SU-DHL-6 (cell line): ENCODE data around the gene P2RX6.

Experiments
- H2AFZ ChIP-seq: fragments of 200-600 bp; sonication (generic); 2 replicates; pipeline ENCODE4 v1.6.1; 2014; ENCODE audit warnings: low read depth, mild to moderate bottlenecking, moderate library complexity, mixed read lengths, antibody characterized with exemption, low read length; ENCODE audit not compliant: severe bottlenecking
- H3F3A ChIP-seq: fragments of 200-600 bp; shearing (Covaris generic); 2 replicates; pipeline ENCODE4 v1.6.0; 2016; ENCODE audit warnings: antibody characterized with exemption, mild to moderate bottlenecking; ENCODE audit not compliant: insufficient read depth
- H3K27ac ChIP-seq: fragments of 200-600 bp; sonication (generic); 2 replicates; pipeline ENCODE4 v1.5.1; 2016; ENCODE audit warnings: low read depth, mild to moderate bottlenecking, low read length, moderate library complexity, mixed read lengths
- H3K27me3 ChIP-seq: fragments of 200-600 bp; sonication (generic), shearing (Covaris generic); 2 replicates; pipeline ENCODE4 v1.6.0; 2014; ENCODE audit warnings: mild to moderate bottlenecking, low read length
- H3K36me3 ChIP-seq: fragments of 200-600 bp; sonication (generic); 2 replicates; pipeline ENCODE4 v1.6.1; 2014; ENCODE audit warnings: mild to moderate bottlenecking, low read length, mixed read lengths
- H3K4me2 ChIP-seq: fragments of 300-600, 200-600 bp; shearing (Covaris generic), sonication (generic); 2 replicates; pipeline ENCODE4 v1.6.0; 2014; ENCODE audit warnings: low read length, low read depth, mild to moderate bottlenecking; ENCODE audit not compliant: poor library complexity, severe bottlenecking
- H3K4me3 ChIP-seq: fragments of 200-600 bp; sonication (generic); 2 replicates; pipeline ENCODE4 v1.5.1; 2014; ENCODE audit warnings: antibody characterized with exemption, low read length, mild to moderate bottlenecking, mixed read lengths; ENCODE audit not compliant: insufficient read depth, poor library complexity, severe bottlenecking
- H3K79me2 ChIP-seq: fragments of 200-600 bp; sonication (generic); 2 replicates; pipeline ENCODE4 v1.6.1; 2014; ENCODE audit warnings: mild to moderate bottlenecking, low read length, moderate library complexity; ENCODE audit not compliant: insufficient read depth
- H3K9ac ChIP-seq: fragments of 200-600 bp; sonication (generic); 2 replicates; pipeline ENCODE4 v1.7.0; 2014; ENCODE audit warnings: mild to moderate bottlenecking, low read length
- H3K9me2 ChIP-seq: fragments of 200-600 bp; sonication (generic); replicated peaks from 2 replicates; pipeline ENCODE4 v1.6.1; 2014; ENCODE audit warnings: low read length; ENCODE audit not compliant: insufficient read depth
- H3K9me3 ChIP-seq: fragments of 200-600 bp; sonication (generic); 2 replicates; pipeline ENCODE4 v1.6.1; 2014; ENCODE audit warnings: low read length, mixed read lengths; ENCODE audit not compliant: insufficient read depth
- H4K20me1 ChIP-seq: fragments of 200-600 bp; sonication (generic); 2 replicates; pipeline ENCODE4 v1.6.1; 2014; ENCODE audit warnings: low read depth, mild to moderate bottlenecking, antibody characterized with exemption, low read length, moderate library complexity, mixed read lengths
- EZH2phosphoT487 ChIP-seq: fragments of 200-600 bp; sonication (generic), shearing (Covaris generic); conservative IDR thresholded peaks from 2 replicates; pipeline ENCODE4 v1.6.1; 2018; ENCODE audit warnings: mild to moderate bottlenecking, antibody characterized with exemption, low read length, moderate library complexity, mixed read lengths
- TF ChIP-seq, protein P1 (sequence below): fragments of 200-600 bp; sonication (generic); IDR thresholded peaks from one replicate; pipeline ENCODE4 v1.5.1; 2017; ENCODE audit warnings: antibody characterized with exemption, mild to moderate bottlenecking, low read length, moderate library complexity; ENCODE audit not compliant: insufficient read depth, poor library complexity, severe bottlenecking

The P2RX6 gene

DNA sequence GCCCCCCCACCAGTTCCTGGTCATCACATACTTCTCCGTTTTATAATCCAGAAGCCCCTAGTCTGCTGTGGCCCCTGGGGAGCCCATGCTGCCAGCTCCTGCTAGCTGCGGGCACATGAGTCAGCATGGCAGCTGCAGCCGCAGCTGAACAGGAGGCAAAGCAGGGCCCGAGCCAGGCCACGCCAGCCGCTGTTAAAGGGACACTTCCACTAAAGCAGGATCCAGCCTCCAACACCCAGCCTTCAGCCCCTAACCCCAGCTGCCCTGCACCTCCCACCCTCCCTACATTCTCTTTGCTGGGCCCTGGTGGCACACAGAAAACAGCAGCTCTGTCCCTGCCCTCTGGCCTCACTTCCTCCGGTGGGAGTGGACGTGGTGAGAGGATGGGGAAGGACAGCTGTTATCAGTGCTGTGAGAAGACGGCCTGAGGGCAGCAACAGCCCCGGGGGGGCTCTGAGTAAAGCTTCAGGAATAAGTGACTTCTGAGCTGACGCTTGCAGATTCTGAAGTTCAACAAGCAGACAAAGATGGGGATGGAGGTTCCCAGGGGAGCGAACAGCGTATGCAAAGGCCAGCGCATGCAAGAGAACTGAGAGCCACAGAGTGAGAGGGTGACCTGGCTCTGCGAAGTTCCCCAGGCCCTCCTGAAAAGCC, 30.1 kb downstream of the P2RX6 start:
- Histone ChIP-seq H3K36me3 (no peaks in the 10 kb centered on the region), H3K9ac (no peak overlapping the region), H3K4me3 (no peak overlapping the region), H3K27ac (no peak overlapping the region), H4K20me1 (no peaks in the 10 kb centered on the region), H3K4me2 (peak overlapping the region; percentile 14), H3K9me3 (no peaks in the 10 kb centered on the region), H3F3A (no peaks in the 10 kb centered on the region), H3K9me2 (no peaks in the 10 kb centered on the region), H3K79me2 (no peaks in the 10 kb centered on the region), H2AFZ (no peak overlapping the region), H3K27me3 (no peaks in the 10 kb centered on the region)
- no peak for TF ChIP-seq EZH2phosphoT487
- TF ChIP-seq, protein P1, sequence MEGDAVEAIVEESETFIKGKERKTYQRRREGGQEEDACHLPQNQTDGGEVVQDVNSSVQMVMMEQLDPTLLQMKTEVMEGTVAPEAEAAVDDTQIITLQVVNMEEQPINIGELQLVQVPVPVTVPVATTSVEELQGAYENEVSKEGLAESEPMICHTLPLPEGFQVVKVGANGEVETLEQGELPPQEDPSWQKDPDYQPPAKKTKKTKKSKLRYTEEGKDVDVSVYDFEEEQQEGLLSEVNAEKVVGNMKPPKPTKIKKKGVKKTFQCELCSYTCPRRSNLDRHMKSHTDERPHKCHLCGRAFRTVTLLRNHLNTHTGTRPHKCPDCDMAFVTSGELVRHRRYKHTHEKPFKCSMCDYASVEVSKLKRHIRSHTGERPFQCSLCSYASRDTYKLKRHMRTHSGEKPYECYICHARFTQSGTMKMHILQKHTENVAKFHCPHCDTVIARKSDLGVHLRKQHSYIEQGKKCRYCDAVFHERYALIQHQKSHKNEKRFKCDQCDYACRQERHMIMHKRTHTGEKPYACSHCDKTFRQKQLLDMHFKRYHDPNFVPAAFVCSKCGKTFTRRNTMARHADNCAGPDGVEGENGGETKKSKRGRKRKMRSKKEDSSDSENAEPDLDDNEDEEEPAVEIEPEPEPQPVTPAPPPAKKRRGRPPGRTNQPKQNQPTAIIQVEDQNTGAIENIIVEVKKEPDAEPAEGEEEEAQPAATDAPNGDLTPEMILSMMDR = no peak

DNA sequence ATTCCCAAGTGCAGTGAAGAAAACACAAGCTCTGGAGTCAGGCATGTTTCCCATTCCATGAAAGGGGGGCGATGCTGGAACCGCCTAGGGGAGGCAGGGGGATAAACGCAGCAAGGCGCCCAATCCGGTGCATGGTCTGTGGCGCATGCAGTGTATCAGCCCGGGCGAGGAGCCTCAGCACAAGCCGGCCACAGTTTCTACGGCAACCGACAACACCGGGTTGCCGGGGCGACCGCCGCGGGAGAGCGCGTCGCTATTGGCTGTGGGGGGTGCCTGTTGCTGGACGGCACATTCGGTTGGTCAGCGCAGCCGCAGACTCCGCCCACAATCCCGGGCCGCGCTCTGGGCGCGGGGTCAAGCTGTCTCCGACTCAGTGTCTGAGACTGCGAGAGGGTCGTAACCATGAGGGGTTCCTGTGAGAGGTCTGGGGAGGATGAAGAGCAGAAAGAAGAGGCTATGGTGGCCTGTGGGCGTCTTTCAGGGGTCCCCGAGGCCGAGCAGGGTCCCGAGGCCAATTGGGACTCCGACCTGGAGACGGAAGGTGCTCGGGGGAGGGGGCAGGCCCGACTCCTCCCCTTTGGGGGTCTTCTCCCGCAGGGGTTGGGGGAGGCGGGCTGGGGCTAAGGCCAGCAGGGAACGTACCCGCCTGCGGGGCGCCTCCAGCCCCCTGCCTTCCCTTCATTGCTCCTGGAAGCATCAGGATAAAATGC, 30.8 kb downstream of the P2RX6 start, which contains the start of gene LRRC74B:
Gene LRRC74B, plus strand, starts transcription at position 362 of the 710 bp plus-strand sequence. Its CDS starts 41 bp downstream, at position 403.
- Histone ChIP-seq H4K20me1 (no peaks in the 10 kb centered on the region), H3K27me3 (no peaks in the 10 kb centered on the region), H2AFZ (no peak within 1 kb of the TSS), H3K9ac (no peak within 1 kb of the TSS), H3K9me3 (no peaks in the 10 kb centered on the region), H3K4me3 (no peak within 1 kb of the TSS), H3K27ac (no peak within 1 kb of the TSS), H3F3A (no peaks in the 10 kb centered on the region), H3K4me2 (peak within 1 kb of the TSS; percentile 25), H3K9me2 (no peaks in the 10 kb centered on the region), H3K79me2 (no peaks in the 10 kb centered on the region), H3K36me3 (no peaks in the 10 kb centered on the region)
- TF ChIP-seq EZH2phosphoT487 = no peak
- TF ChIP-seq, protein P1 = no peak

DNA sequence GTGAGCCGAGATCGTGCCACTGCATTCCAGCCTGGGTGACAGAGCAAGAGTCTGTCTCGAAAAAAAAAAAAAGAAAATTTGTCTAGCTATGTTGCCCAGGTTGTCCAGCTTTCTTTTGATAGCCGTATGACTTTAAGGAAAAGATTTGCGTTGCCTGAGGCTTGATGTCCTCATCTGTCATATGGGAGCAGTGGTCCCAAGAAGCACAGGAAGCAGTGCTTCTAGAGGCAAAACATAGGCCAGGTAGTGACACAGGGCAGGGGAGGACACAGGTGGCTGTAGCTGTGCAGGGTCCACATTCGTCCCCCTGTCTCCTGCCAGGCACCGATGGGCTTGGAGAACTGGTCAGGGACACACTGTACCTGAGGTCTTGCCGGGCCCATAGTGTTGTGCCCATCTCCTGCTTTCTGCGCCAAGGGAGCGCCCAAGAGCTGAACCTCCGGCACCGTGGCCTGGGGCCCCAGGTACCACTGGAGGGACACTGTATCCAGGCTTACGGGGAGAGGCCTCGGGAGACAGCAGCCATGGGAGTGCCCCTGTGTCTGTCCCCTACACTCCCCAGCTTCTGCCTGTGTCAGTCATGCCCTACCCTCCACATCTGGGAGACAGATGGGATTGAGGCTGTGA, 32.2 kb downstream of the P2RX6 start:
- Histone ChIP-seq H3K27me3 (no peaks in the 10 kb centered on the region), H3K4me2 (no peak overlapping the region), H3K27ac (no peak overlapping the region), H3F3A (no peaks in the 10 kb centered on the region), H3K4me3 (no peak overlapping the region), H3K9ac (no peak overlapping the region), H2AFZ (no peak overlapping the region), H3K9me2 (no peaks in the 10 kb centered on the region), H4K20me1 (no peaks in the 10 kb centered on the region), H3K36me3 (no peaks in the 10 kb centered on the region), H3K9me3 (no peaks in the 10 kb centered on the region), H3K79me2 (no peaks in the 10 kb centered on the region)
- no peak for TF ChIP-seq EZH2phosphoT487
- TF ChIP-seq, protein P1 = no peak
